ENCODE results near the gene INTS11.

- no peak for TF ChIP-seq CTCF (IDR thresholded peaks at IDR 0.05)
- TF ChIP-seq POLR2A (IDR thresholded peaks at IDR 0.05), result no peak
- TF ChIP-seq POLR2AphosphoS5 (IDR thresholded peaks at IDR 0.05), result no peak
Observed at GRCh38 chr1:1342584-1343115, 18.2 kb upstream of the INTS11 start.

Data from breast epithelium (tissue), 3 donors.